HL-60 (cell line): ENCODE data around the gene MTCL3.

Source experiments
- GABPA ChIP-seq: IDR thresholded peaks from 2 replicates; pipeline ENCODE4 v1.6.1; 2012; ENCODE audit warnings: low read depth
- POLR2AphosphoS5 ChIP-seq: IDR thresholded peaks from 2 replicates; pipeline ENCODE4 v1.6.1; 2012; ENCODE audit warnings: low read depth
- REST ChIP-seq: IDR thresholded peaks from 2 replicates; pipeline ENCODE4 v1.6.1; 2012; ENCODE audit warnings: low read depth; ENCODE audit not compliant: insufficient replicate concordance
- SPI1 ChIP-seq: IDR thresholded peaks from 2 replicates; pipeline ENCODE4 v1.6.1; 2012; ENCODE audit warnings: low read depth, mild to moderate bottlenecking, borderline replicate concordance
- TF ChIP-seq, protein P1 (sequence below): IDR thresholded peaks from one replicate; pipeline ENCODE4 v1.5.1; 2011; ENCODE audit warnings: low read length, control low read depth, inconsistent platforms; ENCODE audit not compliant: insufficient read depth

DNA sequence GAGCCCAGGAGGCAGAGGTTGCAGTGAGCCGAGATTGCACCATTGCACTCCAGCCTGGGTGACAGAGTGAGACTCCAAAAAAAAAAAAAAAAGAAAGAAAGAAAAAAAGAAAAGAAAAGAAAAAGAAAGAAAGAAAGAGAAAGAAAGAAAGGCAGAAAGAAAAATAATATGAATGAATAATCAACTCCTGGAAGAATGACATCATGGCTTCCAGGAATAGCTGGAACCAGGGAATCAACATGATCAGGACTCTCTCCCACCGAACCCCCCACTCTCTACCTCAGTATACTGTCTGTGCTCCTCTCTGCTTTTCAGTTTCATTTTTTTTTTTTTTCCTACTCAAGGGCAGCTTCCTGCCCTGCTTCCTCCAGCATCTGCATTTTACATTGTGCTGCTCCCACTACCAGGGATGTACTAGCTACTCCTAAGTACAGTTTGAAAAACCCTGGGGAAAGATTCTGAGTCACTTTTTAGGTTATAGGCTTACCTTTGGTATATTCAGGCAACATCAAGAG, 19.7 kb upstream of the MTCL3 start:
- TF ChIP-seq, protein P1, sequence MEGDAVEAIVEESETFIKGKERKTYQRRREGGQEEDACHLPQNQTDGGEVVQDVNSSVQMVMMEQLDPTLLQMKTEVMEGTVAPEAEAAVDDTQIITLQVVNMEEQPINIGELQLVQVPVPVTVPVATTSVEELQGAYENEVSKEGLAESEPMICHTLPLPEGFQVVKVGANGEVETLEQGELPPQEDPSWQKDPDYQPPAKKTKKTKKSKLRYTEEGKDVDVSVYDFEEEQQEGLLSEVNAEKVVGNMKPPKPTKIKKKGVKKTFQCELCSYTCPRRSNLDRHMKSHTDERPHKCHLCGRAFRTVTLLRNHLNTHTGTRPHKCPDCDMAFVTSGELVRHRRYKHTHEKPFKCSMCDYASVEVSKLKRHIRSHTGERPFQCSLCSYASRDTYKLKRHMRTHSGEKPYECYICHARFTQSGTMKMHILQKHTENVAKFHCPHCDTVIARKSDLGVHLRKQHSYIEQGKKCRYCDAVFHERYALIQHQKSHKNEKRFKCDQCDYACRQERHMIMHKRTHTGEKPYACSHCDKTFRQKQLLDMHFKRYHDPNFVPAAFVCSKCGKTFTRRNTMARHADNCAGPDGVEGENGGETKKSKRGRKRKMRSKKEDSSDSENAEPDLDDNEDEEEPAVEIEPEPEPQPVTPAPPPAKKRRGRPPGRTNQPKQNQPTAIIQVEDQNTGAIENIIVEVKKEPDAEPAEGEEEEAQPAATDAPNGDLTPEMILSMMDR = no peak
- no peak for TF ChIP-seq REST
- no peak for TF ChIP-seq POLR2AphosphoS5
- TF ChIP-seq GABPA = no peak
- TF ChIP-seq SPI1 = no peak
